ENCODE data around the gene CRAT.

Gene CRAT

DNA sequence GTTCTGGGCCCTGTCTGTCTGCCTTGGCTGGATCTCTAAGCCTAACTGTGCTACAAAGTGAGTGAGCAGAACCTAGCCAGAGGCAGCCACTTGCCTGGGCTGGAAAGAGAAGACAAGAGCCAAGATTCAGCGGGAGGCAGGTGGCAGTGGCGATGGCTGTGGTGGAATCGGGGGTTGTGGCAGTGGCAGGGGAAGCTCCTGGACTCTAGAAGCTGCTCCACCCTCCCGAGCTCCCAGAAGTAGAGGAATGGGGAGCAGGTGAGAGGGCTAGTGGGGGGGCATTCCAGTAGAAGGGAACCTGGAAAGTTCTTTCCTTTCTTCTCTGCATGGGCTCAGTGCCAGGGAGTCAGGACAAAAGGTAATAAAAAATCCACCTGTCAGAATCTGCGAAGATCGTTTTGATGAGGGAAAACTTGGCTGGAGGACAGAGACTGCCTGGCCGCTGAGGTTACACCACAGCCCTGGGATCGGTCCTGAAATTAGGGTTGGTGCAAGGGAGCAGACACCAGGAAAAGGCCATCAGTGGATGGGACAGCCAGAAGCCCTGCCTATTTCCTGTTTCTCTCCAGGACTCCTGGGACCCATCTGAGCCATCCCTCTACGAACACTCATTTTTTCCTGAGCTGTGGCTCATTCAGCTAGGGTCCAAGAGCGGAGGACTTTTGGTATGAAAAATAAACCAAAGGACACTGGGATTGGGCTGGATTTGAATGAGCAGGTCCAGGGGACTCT lies 1.6 kb downstream of the CRAT start:
- DNase-seq: no peak

DNA sequence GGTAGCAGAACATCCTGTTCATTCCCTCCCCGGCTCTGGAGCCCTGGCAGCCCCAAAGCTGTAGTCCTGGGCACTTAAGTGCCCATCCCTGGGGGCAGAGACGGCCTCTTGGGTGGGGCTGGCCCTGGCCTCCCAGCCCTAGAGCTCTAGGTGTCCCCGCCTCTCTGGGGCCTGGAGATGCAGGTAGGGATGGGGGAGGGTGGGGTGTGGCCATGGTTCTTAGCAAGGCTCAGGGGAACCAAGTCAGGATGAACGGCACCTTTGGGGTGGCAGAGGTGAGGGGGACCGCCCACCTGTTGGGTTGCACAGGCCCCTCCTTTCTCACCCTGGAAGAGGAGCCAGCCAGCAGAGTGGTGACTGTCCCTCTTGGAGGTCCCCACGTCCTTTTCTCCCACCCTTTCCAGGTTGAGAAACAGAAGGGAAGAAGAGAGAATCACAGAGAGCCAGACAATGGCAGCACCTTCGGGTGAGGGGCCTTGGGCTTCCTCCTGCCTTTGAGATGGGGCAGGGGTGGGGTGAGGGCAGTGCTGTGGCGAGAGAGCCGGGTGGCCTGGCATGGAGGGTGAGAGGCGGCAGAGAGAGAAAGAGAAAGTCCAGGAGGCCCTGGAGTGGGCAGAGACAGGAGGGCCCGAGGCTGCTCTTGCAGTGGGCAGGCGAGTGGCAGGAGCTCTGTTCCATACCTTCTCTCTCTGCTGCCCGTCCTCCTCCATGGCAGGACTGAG lies 2.3 kb downstream of the CRAT start:
- DNase-seq: no peak

DNA sequence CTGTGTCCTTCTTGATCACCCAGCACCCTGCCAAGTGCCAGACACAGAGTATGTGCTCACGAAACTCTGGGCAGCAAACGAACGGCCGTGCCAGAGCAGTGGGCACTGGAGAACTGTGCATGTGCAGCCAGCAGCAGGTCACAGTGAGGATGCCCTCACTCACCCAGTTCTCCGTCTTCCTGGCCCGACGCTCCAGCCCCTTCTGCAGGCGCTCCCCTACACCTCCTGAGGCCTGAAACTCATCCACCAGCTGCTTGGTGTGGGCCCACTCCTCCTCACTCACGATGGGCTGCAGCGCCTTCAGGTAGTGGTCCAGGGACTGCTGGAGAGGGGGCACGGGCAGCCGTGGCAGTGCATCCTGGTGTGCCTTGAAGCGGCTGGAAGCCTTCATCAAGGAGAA lies 2.9 kb downstream of the CRAT start:
- no peak for DNase-seq

DNA sequence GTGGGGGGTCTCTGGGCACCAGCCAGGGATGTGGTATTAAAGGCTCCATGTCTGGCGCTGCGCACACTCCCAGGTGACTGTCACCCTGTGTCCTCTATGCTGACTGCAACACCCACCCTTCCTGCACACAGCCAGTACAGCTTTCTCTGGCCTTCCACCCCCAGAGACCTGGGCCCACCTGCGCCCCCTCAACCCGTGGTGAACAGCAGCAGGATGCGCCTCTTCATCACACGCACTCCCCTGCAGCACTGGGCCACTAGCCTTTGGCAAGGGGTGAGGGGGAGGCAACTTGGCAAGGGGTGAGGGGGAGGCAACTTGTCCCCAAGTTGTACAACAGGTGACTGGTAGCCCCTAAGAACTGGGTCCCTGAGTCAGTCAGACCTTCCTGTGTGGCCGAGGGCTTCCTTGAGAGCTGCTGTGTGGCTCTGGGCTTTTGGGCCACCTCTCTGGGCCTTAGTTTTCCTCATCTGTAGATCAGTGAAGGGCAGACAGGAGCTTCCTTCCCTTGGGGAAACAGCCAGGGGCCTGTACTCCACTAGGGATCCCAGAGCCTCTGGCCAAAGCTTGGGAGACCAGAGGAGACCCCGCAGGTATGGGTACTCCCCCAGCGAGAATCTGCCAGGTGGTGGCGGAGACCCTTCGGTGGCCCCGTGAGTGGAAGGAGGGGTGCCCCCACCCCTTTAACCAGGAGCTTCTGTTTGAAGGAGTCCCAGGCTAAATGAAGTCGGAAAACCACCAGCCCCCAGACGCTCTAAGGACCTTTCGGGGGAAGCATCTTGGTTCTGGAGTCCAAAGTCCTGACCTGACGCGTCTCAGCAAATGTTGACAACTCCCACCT lies 4.5 kb downstream of the CRAT start:
- no peak for DNase-seq

DNA sequence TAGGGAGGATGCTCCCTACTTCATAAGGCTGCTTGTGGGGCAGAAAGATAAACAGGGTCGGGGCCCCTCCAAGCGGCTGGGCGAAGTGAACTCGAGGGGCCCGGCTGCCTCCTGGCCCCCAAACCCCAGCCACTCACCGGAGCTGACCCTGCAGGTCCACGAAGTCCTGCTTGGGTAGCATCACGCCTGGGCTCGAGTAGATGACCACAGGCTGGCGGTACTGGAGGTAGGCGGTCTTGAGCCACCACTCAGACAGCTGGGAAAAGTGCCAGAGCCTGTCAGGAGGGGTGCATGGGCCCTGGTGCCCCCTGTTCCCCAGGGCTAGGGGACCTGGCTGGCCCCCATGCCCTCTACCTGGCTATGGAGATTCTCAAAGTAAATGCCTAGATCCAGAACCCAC lies 6.5 kb downstream of the CRAT start:
- DNase-seq: no peak

DNA sequence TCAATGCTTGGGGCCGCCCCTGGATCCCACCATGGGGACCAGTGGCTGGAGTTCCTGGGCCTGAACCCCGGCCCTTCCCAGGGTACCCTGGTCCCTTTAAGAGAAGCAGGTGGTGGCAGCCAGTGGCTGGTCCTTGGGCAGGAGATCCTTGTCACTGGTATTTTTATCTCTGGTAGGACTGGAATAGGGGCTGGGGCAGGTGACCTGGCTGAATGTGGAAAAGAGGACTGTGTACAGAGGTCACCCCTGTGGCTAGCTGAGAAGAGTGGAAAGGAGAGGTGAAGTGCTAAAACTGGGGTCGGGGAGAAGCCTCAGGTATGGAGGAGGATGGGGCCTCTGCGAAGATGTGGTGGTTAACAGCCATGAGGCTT lies 7.0 kb downstream of the CRAT start:
- DNase-seq: no peak

DNA sequence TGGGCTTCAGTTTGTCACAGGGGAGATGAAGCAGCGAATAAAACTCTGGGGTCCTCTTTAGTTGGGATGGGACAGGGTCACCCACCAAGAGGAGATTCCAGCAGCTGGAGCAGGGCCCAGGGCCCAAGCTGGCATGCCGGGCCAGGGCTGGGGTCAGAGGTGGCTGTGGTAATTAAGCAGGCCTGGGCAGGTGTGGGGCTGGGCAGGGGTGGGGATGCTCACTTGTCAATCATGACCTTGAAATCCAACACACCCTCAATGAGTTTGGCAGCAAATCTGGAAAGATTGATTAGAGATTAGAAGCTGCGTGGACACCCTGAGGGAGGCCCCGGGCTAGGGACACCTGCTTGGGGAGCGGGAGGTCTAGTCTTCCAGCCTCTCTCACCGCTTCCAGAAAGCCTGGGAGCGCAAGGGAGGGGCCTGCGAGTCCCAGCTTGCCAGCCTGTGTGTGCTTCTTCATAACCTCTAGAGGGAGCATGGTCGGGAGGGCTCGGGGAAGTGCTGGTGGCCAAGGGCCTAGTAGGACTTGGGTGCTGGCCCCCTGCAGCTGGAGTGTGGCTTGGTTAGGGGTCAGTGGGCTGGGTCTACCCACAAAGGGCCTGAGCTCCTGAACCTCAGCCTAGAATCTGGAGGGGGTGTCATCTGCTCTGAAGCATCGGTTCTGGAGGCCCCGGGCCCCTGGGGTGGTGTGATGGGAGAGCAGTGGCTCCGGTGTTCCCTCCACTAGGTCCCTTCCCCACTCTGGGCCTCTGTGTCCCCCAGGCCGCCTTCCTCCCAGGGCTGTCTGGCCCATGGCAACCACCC lies 7.6 kb downstream of the CRAT start:
- peak; percentile 41 for DNase-seq

DNA sequence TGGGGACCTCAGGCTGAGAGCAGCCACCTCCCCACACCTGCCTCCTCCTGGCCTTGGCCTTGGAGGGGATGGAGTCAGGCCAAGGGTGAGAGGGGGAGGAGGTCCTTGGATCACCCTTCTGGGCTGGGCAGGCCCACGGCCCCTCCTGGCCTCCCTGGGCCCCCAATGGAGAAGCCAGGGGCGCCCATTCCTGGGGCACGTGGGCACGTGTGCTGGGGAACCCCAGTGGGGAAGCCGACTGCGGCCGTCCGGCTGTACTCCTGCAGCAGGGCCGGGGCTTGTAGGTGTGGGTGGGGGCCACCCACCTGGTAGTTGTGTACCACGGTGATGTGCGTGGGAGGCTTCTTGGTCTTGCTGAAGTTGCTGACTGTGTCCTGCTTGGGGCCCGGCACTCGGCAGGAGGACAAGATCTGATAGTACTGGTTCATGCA lies 8.5 kb downstream of the CRAT start:
- no peak for DNase-seq

DNA sequence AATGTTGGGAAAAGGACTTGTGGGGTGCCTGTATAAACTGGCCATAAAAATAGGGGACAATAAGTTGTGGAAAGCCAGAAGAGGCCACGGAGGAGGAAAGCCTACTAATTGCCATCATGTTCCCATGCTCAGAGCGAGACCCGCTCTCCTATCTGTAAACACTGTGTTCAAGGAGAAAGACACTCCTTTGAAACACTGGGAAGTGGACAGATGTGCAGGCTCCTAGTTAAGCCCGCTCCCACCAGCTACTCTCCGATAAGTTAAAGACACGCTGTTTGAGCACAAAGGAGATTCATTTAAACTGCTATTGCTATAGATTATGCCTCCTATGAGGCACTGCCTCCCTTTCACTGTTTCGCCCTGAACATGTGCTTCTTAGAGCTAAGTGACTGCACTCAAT lies 9.3 kb downstream of the CRAT start:
- no peak for DNase-seq

DNA sequence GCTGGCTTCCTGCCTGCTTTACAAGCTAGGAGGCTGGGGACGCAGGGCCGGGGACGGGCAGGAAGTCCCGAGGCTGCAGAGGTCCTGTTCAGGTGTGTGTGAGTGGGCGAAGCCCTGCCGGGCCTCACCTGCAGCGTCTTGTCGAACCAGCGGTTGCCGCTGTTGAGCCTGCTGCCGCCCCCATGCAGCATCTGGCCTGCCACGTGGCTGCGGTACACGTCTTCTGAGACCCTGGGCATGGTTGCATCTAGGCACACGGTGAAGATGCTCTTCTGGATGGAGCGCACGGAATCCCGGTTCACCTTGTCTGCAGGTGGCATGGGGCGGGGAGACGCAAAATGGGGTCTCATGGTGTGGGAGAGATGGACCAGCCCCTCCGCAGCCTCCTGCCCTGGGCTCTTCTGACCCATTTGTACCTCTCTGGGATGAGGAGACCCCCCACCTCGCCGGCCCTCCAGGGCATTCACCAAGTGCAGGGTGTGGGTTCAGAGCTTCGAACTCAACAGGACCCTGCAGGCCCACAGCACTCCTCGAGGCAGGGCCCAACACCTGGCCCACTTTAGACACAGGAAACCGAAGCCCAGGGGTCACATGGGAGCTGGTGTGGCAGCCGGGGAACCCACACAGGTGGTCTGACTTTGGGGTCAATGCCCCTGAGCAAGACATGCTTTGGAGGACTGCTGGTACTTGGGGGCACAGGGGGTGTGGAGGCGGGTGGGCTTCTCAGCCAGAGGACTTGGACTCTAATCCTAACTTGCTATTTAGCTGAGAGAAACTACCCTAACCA lies 10.0 kb downstream of the CRAT start:
- no peak for DNase-seq

DNA sequence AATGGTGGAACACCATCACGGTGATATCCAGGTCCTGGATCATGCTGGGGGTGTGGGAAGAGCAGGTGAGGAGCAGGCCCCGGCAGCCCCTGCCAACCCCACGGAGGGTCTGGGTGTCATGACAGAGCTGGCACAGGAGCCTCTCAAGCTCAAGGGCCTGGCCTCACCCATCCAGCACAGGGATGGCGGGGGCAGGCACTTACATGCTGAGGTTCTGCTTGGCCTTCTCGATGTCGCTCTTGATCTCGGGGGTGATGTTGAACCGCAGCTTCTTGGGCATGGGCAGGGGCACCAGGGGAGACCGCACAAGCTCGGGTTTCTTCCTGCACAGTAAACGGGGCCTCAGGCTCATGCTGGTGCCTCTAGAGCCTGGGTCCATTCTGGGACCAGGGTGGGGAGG lies 12.3 kb downstream of the CRAT start:
- no peak for DNase-seq

DNA sequence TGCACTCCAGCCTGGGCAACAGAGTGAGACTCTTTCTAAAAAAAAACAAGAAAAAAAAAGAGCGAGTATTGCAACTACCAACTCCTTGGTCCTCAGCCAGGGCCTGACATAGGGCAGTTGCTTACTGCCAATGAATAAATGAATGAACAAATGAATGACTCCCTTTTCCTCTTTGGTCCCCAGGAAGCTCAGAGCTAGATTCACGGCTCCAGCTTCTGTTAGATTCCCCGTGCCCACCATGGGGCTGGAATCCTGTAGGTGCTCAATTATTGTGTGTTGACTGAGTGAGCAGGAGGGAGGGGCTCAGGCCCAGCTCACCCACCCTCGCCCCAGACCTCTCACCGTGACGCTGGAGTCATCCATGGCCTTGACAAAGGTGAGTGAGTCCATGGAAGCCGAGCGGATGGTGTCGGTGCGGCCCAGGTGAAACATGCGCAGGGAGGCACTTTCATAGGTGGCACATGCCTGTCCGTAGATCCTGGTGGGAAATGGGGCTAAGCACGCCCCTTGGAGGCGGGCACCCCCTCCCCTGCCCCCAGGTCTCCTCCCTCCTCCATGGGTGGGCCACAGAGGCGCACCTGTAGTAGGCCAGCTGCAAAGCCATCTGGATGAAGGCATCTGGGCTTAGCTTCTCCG lies 12.8 kb downstream of the CRAT start:
- DNase-seq: no peak

DNA sequence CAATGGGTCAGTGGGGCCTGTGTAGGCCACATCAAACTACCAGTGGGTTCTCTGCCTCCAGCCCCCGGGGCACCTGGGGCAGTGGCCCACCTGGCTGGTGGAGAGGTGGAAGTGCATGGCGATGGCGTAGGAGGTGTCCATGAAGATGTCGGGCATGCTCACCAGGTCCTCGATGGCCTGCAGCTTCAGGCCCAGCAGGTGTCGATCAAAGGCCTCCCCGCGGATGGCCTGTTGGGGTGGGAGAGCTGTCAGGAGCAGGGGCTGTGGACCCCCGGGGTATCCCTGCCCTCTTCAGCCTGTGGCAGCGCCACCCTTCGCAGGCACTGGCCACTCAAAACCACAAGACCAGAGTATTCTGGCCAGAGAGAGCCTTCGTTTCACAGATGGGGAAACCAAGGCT lies 14.7 kb downstream of the CRAT start:
- DNase-seq: no peak

DNA sequence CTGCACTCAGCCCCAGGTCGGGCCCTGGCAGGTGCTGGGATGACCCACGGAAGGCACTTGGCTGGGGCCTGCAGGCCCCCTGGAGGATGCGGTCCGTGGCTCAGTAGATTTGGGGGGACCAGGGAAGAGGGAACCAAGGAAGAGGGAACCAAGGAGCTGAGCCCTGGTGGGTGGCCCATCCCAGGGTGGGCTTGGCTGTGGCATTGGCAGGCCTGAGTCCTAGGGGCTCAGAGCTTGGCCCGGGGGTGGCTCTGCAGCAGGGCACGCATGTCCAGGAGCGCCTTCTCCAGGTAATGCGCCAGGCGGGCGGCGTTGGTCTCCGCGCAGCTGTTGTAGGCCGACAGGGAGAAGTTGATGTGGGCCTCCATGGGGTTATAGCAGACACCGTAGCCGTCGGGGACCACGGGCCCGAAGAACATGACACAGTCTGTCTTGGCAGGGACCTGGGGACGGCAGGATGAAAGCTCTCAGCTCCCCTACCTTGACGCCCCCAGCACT lies 15.4 kb downstream of the CRAT start:
- DNase-seq: no peak

DNA sequence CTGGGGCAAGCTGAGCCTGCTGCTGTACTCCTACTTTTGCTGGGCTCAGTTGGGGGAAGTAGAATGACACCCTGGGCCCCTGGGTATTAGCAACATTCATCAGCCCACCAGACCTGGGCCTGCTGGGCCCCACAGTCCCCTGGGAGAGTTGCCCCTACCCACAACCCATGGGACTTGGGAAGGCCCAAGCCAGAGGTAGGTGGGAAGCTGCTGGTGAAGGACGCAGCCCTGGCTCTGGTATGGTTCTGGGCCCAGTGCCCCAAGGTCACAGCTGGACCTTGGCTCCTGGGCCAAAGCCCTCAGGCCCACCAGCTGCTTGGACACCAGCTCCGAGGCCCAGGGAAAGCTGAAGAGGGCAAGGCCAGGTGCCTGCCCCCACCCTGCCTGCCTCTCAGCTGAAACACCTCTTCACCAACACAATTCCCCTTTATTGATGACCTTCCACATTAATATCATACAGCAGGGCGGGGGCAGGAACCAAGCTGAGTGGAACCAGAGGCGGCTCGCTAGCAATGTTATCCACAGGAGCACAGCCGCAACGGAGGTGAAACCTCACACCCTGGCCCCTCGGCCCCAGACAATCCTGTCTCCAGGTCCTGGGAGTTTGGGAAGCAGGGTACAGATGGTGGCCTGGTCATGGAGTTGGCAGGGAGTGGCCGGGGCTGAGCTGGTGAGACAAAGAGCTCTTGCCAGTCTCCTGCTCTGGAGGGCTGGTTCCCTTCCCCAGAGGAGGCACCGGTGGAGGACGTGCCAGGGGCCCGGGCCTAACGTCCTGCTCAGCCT lies 16.0 kb downstream of the CRAT start:
- no peak for DNase-seq

DNA sequence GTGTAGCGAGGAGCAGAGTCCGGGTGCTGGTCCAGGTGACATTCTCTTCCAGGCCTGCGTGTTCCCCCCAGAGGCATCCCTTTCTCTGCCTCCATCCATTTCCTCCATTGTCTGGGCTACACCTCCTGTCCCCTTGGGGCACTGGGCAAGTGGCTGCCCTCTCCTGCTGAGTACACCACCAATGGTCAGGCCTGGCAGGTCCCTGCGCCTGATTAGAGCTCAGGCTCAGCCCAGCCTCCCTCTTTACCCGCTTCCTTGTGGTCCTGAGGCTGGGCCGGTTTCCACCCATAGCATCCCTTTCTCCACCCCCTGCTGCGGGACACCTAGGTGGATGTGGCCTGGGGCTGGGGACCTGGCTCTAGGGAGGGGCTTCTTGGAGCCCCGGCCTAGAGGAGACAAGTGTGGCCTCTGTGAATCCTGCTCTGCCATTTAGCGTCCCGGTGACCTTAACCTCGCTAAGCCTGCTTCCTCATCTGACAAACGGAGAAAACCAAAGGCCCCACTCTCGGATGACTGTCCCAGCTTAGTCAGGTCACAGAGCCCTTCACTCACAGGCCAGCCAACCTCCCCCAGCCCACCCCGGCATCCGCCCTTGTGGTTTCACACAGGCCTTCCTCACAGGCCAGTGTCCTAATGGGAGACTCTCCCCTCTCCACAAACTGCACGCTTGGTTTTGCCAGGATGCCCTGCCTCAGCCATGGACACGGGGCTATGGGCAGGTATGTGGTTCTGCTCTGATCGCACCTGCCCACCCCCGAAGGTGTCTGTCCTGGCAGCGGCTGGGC lies 16.8 kb downstream of the CRAT start:
- no peak for DNase-seq

DNA sequence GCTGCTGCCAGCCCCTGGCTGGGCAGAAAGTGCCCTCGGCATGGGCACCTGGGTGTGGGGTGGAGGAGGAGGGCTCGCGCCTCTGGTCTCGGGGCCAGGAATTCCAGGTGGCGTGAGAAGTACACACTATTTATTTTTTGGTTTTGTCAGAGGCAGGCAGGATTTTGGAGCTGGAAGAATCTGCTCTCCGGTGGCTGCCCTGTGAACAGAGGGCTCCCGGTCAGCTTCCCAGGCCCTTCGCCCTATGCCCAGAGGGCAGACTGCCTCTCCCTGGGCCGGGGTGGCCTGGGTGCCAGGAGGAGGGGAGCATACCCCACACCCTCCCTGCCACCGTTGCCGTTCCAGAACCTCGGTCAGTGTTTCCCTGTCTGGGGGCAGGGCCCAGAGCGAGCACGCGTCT lies 21.3 kb downstream of the CRAT start:
- DNase-seq: no peak

DNA sequence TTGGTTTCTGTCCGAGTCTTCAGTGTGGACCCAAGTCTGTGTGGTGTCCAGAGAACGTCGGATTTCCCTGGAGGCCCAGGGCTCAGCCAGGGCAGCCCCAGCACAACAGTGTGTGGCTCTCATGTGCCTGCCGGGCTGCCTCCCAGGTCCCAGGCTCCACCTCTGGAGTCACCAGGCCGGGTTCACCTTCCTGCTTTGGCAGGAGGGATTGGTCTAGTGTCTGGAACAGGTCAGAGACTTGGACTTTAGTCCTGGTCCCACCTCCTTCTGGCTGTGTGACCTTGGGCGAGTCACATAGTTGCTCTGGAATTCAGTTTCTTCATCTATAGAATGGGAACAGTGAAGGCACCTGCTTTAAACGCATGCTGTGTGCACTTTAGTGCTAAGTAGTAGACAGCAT lies 26.5 kb downstream of the CRAT start:
- no peak for DNase-seq

DNA sequence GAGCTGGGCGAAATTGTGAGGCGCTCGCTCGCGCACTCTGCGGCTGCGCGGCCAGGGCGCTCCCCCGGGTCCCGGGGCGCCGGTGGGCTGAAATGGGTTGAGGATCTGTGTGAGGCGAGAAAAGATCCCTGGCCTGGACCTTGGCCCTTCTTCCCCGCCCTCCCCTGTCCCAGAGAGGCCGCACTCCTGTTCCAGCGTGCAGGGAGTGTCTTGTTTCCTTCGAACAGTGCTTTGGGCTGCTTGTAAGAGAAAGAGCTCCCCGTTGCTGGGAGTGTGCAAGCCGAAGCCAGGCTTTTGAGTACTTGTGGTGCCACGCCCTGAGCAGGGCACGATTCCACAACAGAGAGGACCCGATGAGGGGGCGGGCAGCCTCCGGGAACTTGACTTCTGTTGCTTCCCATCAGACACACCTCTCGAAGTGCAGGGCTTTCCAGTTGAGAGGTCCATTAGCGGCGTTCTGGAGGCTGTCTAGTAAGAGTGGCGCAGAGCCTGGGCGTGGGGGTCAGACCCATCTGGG lies 29.1 kb downstream of the CRAT start:
- DNase-seq: no peak

All from fibroblast of upper back skin (primary cell).